Fibroblast of the conjunctiva (primary cell): ENCODE results near the gene ZDHHC11.
"Not testable (repeated sequence)": the region's sequence is repeated elsewhere in the genome, so short reads cannot be mapped to it uniquely, and the experiment has no call there.

Experiments used
- DNase-seq: peaks from one replicate; pipeline ENCODE4 v3.0.0-alpha.2; 2010; ENCODE audit warnings: low read depth

The ZDHHC11 gene

GRCh38 chr5:880816-881550 is 30.2 kb upstream of the ZDHHC11 start:
- no peak for DNase-seq

GRCh38 chr5:878677-879076 is 27.9 kb upstream of the ZDHHC11 start:
- DNase-seq, result not testable (repeated sequence)

GRCh38 chr5:878125-878524 is 27.3 kb upstream of the ZDHHC11 start:
- no peak for DNase-seq

- DNase-seq, result no peak
These were observed 25.9 kb upstream of the ZDHHC11 start for GRCh38 chr5:876398-877365.

- DNase-seq, result no peak
These were observed 25.1 kb upstream of the ZDHHC11 start for GRCh38 chr5:875931-876330.

- DNase-seq, result no peak
These were observed 22.5 kb upstream of the ZDHHC11 start for GRCh38 chr5:873328-873727.

- DNase-seq, result no peak
These were observed 21.5 kb upstream of the ZDHHC11 start for GRCh38 chr5:872301-872700.

GRCh38 chr5:871596-872298 is 21.0 kb upstream of the ZDHHC11 start:
- DNase-seq, result no peak

GRCh38 chr5:870956-871355 is 20.2 kb upstream of the ZDHHC11 start:
- DNase-seq, result no peak

- DNase-seq, result no peak
These were observed 17.8 kb upstream of the ZDHHC11 start for GRCh38 chr5:868428-869135.

GRCh38 chr5:867300-867870 is 16.6 kb upstream of the ZDHHC11 start:
- DNase-seq, result no peak

GRCh38 chr5:865771-866170 is 15.0 kb upstream of the ZDHHC11 start:
- DNase-seq, result no peak

GRCh38 chr5:865168-865521 is 14.4 kb upstream of the ZDHHC11 start:
- DNase-seq, result no peak

GRCh38 chr5:864492-865167 is 13.8 kb upstream of the ZDHHC11 start:
- no peak for DNase-seq

GRCh38 chr5:863244-863805 is 12.5 kb upstream of the ZDHHC11 start:
- no peak for DNase-seq

GRCh38 chr5:862367-863243 is 11.8 kb upstream of the ZDHHC11 start:
- DNase-seq, result no peak

GRCh38 chr5:861442-862366 is 10.9 kb upstream of the ZDHHC11 start:
- no peak for DNase-seq

- no peak for DNase-seq
These were observed 9.8 kb upstream of the ZDHHC11 start for GRCh38 chr5:860506-861150.
